ENCODE data around the gene MTHFD2L.

GRCh38 chr4:74284053-74284452, 126.1 kb downstream of the MTHFD2L start:
- no peak for TF ChIP-seq POLR2A (IDR thresholded peaks at IDR 0.05)
- no peak for TF ChIP-seq CTCF (IDR thresholded peaks at IDR 0.05)
- TF ChIP-seq POLR2AphosphoS5 (IDR thresholded peaks at IDR 0.05), result no peak
- TF ChIP-seq EP300 (IDR thresholded peaks at IDR 0.05), result no peak
